Peyer's patch (tissue), 4 donors: ENCODE data around the gene REXO5. TPM values are rescaled to one million over a fixed set of nuclear protein-coding genes. Genes with fewer than 3 reads are reported as not detected.
A peak's percentile ranks its signal among the peaks of the same experiment; 100 is the strongest.

Experiments used
- DNase-seq, 3 donors: peaks; one replicate each; pipeline ENCODE4 v3.0.0-alpha.2; 2017 to 2019
- H3K27ac ChIP-seq, 4 donors: fragments of 200-600 bp; sonication (generic); one replicate each; pipeline ENCODE4 v1.5.1; 2016 to 2019
- H3K27me3 ChIP-seq, 2 donors: fragments of 200-600 bp; sonication (generic); one replicate each; pipeline ENCODE4 v1.5.1; 2019
- H3K36me3 ChIP-seq, 3 donors: fragments of 200-600 bp; sonication (generic); one replicate each; pipeline ENCODE4 v1.5.1; 2016 to 2019
- H3K4me1 ChIP-seq, 4 donors: fragments of 200-600 bp; sonication (generic); one replicate each; pipeline ENCODE4 v1.5.1; 2016 to 2019
- H3K4me3 ChIP-seq, 4 donors: fragments of 200-600 bp; sonication (generic); 1 replicate in 3 of 4; 2 replicates in 1 of 4; pipeline ENCODE4 v1.5.1; 2016 to 2019; ENCODE audit warnings: mild to moderate bottlenecking in 1 of 4
- H3K9me3 ChIP-seq, 4 donors: fragments of 200-600 bp; sonication (generic); one replicate each; pipeline ENCODE4 v1.5.1; 2016 to 2019; ENCODE audit warnings: mild to moderate bottlenecking in 1 of 4
- POLR2A ChIP-seq, 2 donors: fragments of 450-650 bp; IDR thresholded peaks; one replicate each; pipeline ENCODE4 v1.5.1; 2017; ENCODE audit warnings: antibody characterized with exemption in 2 of 2, mild to moderate bottlenecking in 2 of 2, moderate library complexity in 2 of 2
- total RNA-seq, 4 donors: library from RNA; depleted of rRNA; stranded (reverse); fragments of >200 nt; gene quantifications; one replicate each; pipeline ENCODE4 v1.1.0, GENCODE V29; 2016
- TF ChIP-seq, protein P1 (sequence below), 6 experiments: fragments of 450-650 bp in 4 of 6; fragments of 200-600 bp in 2 of 6; sonication (generic) in 1 of 6; IDR thresholded peaks; one replicate each; pipeline ENCODE4 v1.5.1; 2017 to 2019; ENCODE audit warnings: antibody characterized with exemption in 6 of 6, mild to moderate bottlenecking in 3 of 6, moderate library complexity in 1 of 6

Gene REXO5
- total RNA-seq, 4 donors from 2014 or later, result 2.3 to 3.6 (median 2.9) TPM

DNA sequence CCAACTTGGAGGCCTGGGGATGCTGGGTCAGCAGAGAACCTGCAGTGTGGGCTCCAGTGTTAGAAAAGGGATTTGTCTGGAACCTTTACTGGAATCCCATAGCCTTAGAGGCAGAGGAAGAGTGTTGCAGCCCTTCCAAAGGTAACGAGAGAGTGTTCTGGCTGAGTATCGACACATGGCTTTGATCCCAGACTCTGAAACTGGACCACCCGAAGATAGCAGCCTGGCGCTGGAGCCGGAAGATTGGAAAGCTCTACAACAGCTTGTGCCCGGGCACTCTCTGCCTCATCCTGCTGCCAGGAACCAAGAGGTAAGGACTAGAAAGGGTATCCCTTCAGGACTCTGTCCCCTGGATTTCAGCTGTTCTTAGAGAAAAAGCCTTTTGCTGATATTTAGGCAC, 39.7 kb downstream of the REXO5 start:
- peaks cover 0 to 5% (median 0%) of the 10 kb centered on the region in 3 donors for H3K36me3 ChIP-seq
- TF ChIP-seq POLR2A (IDR thresholded peaks at IDR 0.05), result no peak
- TF ChIP-seq, protein P1, sequence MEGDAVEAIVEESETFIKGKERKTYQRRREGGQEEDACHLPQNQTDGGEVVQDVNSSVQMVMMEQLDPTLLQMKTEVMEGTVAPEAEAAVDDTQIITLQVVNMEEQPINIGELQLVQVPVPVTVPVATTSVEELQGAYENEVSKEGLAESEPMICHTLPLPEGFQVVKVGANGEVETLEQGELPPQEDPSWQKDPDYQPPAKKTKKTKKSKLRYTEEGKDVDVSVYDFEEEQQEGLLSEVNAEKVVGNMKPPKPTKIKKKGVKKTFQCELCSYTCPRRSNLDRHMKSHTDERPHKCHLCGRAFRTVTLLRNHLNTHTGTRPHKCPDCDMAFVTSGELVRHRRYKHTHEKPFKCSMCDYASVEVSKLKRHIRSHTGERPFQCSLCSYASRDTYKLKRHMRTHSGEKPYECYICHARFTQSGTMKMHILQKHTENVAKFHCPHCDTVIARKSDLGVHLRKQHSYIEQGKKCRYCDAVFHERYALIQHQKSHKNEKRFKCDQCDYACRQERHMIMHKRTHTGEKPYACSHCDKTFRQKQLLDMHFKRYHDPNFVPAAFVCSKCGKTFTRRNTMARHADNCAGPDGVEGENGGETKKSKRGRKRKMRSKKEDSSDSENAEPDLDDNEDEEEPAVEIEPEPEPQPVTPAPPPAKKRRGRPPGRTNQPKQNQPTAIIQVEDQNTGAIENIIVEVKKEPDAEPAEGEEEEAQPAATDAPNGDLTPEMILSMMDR (IDR thresholded peaks at IDR 0.05), result no peak
- H3K4me3 ChIP-seq, result no peak overlapping the region
- no peaks in the 10 kb centered on the region for H3K27me3 ChIP-seq
- peaks cover 0 to under 1% (median 0%) of the 10 kb centered on the region in 4 donors for H3K4me1 ChIP-seq
- no peak overlapping the region for H3K27ac ChIP-seq
- no peaks in the 10 kb centered on the region for H3K9me3 ChIP-seq
- no peak for DNase-seq

DNA sequence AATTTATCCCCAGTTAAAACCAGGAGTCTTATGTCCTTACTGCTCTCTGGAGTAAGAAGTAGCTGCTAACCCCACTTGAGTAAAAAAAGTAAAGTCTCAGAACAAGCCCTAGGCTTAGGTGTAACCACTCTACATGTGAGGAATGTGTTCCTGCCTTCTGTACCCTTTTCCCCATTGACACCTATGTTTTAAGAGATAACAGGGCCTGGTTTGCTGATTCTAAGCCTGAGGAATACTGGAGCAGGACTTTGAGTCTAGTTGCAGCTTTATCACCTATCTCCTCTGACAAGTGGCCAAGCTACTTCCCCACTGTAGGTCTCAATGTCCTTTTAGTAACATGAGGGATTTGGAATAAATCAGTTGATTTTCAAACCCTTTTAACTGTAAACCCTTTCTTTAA, 40.2 kb downstream of the REXO5 start:
- H3K4me1 ChIP-seq, result peaks cover 0 to 5% (median 0%) of the 10 kb centered on the region in 4 donors
- DNase-seq, result no peak
- H3K4me3 ChIP-seq, result no peak overlapping the region
- TF ChIP-seq, protein P1 (IDR thresholded peaks at IDR 0.05), result no peak
- peaks cover 0 to 5% (median 0%) of the 10 kb centered on the region in 3 donors for H3K36me3 ChIP-seq
- no peaks in the 10 kb centered on the region for H3K27me3 ChIP-seq
- no peaks in the 10 kb centered on the region for H3K9me3 ChIP-seq
- H3K27ac ChIP-seq, result no peak overlapping the region

DNA sequence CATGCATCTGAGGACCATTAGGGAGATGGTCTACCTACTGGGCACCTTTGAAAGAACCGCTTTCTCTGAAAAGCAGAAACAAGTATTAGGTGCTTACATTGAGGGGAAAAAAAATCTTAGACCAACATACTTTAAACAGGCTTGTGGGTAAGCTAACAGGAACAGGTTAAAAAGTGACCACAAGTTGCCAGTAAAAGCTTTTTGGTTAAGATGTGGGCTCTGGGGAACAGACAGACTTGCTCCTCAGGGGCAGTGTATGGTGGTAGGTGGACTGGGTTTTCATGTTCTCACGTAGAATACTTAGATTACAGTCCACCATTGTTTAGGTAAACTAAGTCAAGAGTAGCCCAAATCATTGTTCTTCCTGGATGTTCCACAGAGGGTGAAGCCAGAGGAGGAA, 41.2 kb downstream of the REXO5 start:
- Histone ChIP-seq H3K27ac (no peak overlapping the region), H3K4me1 (peaks cover 0 to 5% (median 0%) of the 10 kb centered on the region in 4 donors), H3K36me3 (peaks cover 0 to 5% (median 0%) of the 10 kb centered on the region in 3 donors), H3K9me3 (no peaks in the 10 kb centered on the region), H3K4me3 (no peak overlapping the region), H3K27me3 (no peaks in the 10 kb centered on the region)
- DNase-seq, result no peak
- TF ChIP-seq, protein P1 (IDR thresholded peaks at IDR 0.05), result no peak
- no peak for TF ChIP-seq POLR2A (IDR thresholded peaks at IDR 0.05)

DNA sequence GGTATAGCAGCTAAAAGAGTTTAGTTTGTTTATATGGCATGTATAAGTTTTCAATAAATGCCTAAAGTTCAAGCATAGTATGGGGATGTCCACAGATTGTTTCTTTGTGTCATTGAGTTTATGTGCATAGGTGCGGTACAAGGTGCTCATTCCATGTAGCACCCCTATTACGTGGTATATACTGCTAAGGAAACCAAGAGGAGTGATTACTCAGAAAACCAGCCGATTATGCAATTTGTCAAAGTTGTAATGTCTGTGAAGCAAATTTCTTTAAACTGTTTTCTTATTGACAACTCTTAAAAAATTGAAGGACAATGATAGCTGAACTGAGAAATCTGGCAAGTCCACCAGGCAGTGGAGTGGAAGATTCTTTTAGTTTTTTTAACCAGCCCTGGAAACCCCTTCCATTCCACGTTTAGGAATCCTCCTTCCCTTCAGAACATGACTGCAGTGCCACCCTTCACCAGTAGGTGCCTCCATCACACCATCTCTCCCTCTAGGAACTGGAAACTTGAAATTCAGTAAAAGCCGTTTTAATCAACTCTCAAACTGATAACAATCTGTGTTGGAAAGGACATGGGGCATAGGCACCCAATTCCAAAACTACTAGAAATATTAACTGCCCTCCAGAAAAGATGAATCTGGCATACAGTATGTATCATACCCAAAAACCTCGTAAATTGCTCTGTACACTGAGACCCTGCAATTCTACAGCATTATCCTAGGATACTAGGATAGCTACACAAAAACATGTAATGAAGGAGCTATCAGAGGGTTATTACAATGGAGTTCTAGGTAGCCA, 43.5 kb downstream of the REXO5 start:
- H3K27ac ChIP-seq, result no peak overlapping the region
- H3K27me3 ChIP-seq, result no peaks in the 10 kb centered on the region
- no peak overlapping the region for H3K4me3 ChIP-seq
- H3K9me3 ChIP-seq, result no peaks in the 10 kb centered on the region
- DNase-seq, result peak; percentile 66 to 86 (median 72)
- peaks cover 0 to 5% (median 0%) of the 10 kb centered on the region in 3 donors for H3K36me3 ChIP-seq
- peaks cover 0 to 5% (median 0%) of the 10 kb centered on the region in 4 donors for H3K4me1 ChIP-seq
- TF ChIP-seq, protein P1 (IDR thresholded peaks at IDR 0.05), result peak; percentile 83 to 99 (median 98)
- TF ChIP-seq POLR2A (IDR thresholded peaks at IDR 0.05), result no peak

DNA sequence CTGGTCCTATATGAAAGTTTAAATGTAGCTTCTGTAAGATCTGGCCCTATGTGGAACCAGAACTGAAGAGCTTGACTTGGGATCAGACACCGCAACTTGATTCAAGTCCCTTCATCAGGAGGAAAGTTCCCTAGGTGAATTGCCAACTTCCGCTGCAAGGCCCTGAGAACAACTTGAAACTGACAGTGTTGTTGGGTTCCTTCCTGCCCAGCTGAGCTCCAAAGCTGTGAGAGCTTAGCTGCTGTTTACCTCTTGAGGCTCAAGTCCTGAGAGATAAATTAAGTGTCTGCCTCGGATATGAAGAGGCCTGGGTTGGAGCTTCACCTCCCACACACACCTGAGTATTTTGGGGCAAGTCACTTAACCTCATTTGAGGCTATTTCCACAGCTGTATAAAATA, 44.7 kb downstream of the REXO5 start:
- peaks cover 0 to 8% (median 0%) of the 10 kb centered on the region in 3 donors for H3K36me3 ChIP-seq
- no peak overlapping the region for H3K4me3 ChIP-seq
- DNase-seq, result no peak
- TF ChIP-seq, protein P1 (IDR thresholded peaks at IDR 0.05), result no peak
- no peak for TF ChIP-seq POLR2A (IDR thresholded peaks at IDR 0.05)
- peaks cover 0 to 5% (median 0%) of the 10 kb centered on the region in 4 donors for H3K4me1 ChIP-seq
- H3K9me3 ChIP-seq, result no peaks in the 10 kb centered on the region
- H3K27me3 ChIP-seq, result no peaks in the 10 kb centered on the region
- H3K27ac ChIP-seq, result peak overlapping the region; percentile 33 to 61 (median 40)
